K562 (cell line): ENCODE data around the gene PARD3. TPM values are rescaled to one million over a fixed set of nuclear protein-coding genes. Genes with fewer than 3 reads are reported as not detected.

Experiments
- ATAC-seq: fragments of 200-7000 bp; cut with Tn5 transposase; 3 replicates; pipeline ENCODE4 v1.9.1; 2020; ENCODE audit warnings: moderate library complexity
- BruUV-seq: library from RNA; stranded (reverse); fragments of 400-500 nt; replicated peaks from 2 replicates; lab custom pipeline; 2021; lab: Mats Ljungman, UMichigan
- CTCF ChIA-PET: fragments of 300-600 bp; formaldehyde crosslinking; extraction: SDS; loops from one replicate; lab custom pipeline; 2021; ENCODE audit warnings: low intra/inter-chr PET ratio; lab: Yijun Ruan, JAX
- POLR2A ChIA-PET: fragments of 300-600, 350-650 bp; sonication (Branson Sonifier 250); formaldehyde crosslinking; extraction: SDS; loops from one replicate; lab custom pipeline; 2021; ENCODE audit warnings: antibody characterized with exemption, inconsistent platforms; lab: Yijun Ruan, JAX
- DNase-seq, 4 experiments: peaks; one replicate each; pipeline versions ENCODE4 v3.0.0 to v3.0.0-alpha.2; 2011 to 2018; ENCODE audit warnings: low spot score in 3 of 4, mixed read lengths in 3 of 4; ENCODE audit errors: extremely low read depth in 1 of 4
- FAIRE-seq: peaks from 2 replicates; lab custom pipeline; 2011; peaks lifted over from hg19 to GRCh38; lab: Jason Lieb, UNC
- H2AFZ ChIP-seq: 2 replicates; pipeline ENCODE4 v1.6.0; 2011; ENCODE audit warnings: low read depth, low read length, control low read depth, inconsistent platforms
- H3K27ac ChIP-seq: fragments of 200-600 bp; 3 replicates; pipeline ENCODE4 v1.8.0; 2011; ENCODE audit warnings: low read depth, mild to moderate bottlenecking, control low read depth, inconsistent platforms, low read length, moderate library complexity, mixed read lengths; ENCODE audit errors: extremely low read depth
- H3K27me3 ChIP-seq, 2 experiments: fragments of 300-600 bp in 1 of 2; 2 replicates in 1 of 2; 3 replicates in 1 of 2; pipeline versions ENCODE4 v1.6.0 to v1.8.0; 2011; ENCODE audit warnings: inconsistent platforms in 2 of 2, low read length in 2 of 2, mild to moderate bottlenecking in 1 of 2, mixed read lengths in 1 of 2, moderate library complexity in 1 of 2; ENCODE audit not compliant: control insufficient read depth in 2 of 2, insufficient read depth in 2 of 2
- H3K36me3 ChIP-seq: fragments of 300-600 bp; 3 replicates; pipeline ENCODE4 v1.8.0; 2011; ENCODE audit warnings: mild to moderate bottlenecking, low read length, inconsistent platforms; ENCODE audit not compliant: control insufficient read depth, insufficient read depth
- H3K4me1 ChIP-seq, 2 experiments: fragments of 200-600 bp in 1 of 2; replicated peaks in 1 of 2; 2 replicates in 1 of 2; 3 replicates in 1 of 2; pipeline versions ENCODE4 v1.5.1 to v1.8.0; 2011; ENCODE audit warnings: inconsistent platforms in 2 of 2, low read length in 2 of 2, mild to moderate bottlenecking in 1 of 2, mixed read lengths in 1 of 2, moderate library complexity in 1 of 2; ENCODE audit not compliant: control insufficient read depth in 2 of 2, insufficient read depth in 2 of 2
- H3K4me2 ChIP-seq: 2 replicates; pipeline ENCODE4 v1.6.1; 2011; ENCODE audit warnings: low read length, control low read depth, inconsistent platforms, mixed read lengths; ENCODE audit not compliant: insufficient read depth
- H3K4me3 ChIP-seq: fragments of 200-600 bp; sonication (generic), shearing (Covaris generic); 2 replicates; pipeline ENCODE4 v1.5.1; 2016; ENCODE audit warnings: control low read depth, inconsistent platforms
- H3K79me2 ChIP-seq: fragments of 200-600 bp; 3 replicates; pipeline ENCODE4 v1.8.0; 2011; ENCODE audit warnings: low read length, inconsistent platforms; ENCODE audit not compliant: control insufficient read depth, insufficient read depth
- H3K9ac ChIP-seq, 2 experiments: 2 replicates each; pipeline versions ENCODE4 v1.6.0 to v1.6.1; 2011; ENCODE audit warnings: low read depth in 2 of 2, low read length in 2 of 2, control low read depth in 1 of 2, inconsistent platforms in 1 of 2, mild to moderate bottlenecking in 1 of 2, mixed read lengths in 1 of 2; ENCODE audit not compliant: insufficient read depth in 1 of 2
- H3K9me1 ChIP-seq: one replicate; pipeline ENCODE4 v1.6.0; 2011; ENCODE audit warnings: inconsistent platforms, mild to moderate bottlenecking, low read length, moderate library complexity; ENCODE audit not compliant: control insufficient read depth, insufficient read depth
- H3K9me3 ChIP-seq: replicated peaks from 2 replicates; pipeline ENCODE4 v1.5.1; 2011; ENCODE audit warnings: low read depth, low read length, inconsistent platforms; ENCODE audit not compliant: control insufficient read depth, insufficient read depth
- H4K20me1 ChIP-seq: replicated peaks from 2 replicates; pipeline ENCODE4 v1.6.1; 2011; ENCODE audit warnings: low read length, inconsistent platforms, mixed read lengths; ENCODE audit not compliant: control insufficient read depth, insufficient read depth
- ARID3B ChIP-seq: fragments of 250-450 bp; sonication (Bioruptor Pico); IDR thresholded peaks from 2 replicates; pipeline ENCODE4 v1.4.0; 2020; ENCODE audit warnings: borderline replicate concordance
- ATF3 ChIP-seq, 2 experiments: fragments of 450-650 bp in 1 of 2; sonication (generic) in 1 of 2; formaldehyde crosslinking in 1 of 2; IDR thresholded peaks in 1 of 2; conservative IDR thresholded peaks in 1 of 2; 2 replicates each; pipeline versions ENCODE4 v1.6.1 to v1.8.1; 2016 to 2023; ENCODE audit warnings: mild to moderate bottlenecking in 2 of 2, moderate library complexity in 2 of 2, inconsistent platforms in 1 of 2, missing genetic modification reagents in 1 of 2
- CEBPG ChIP-seq, 3 experiments: fragments of 200-800 bp in 1 of 3; sonication (Bioruptor generic) in 1 of 3; sonication (generic) in 1 of 3; formaldehyde crosslinking in 1 of 3; IDR thresholded peaks in 2 of 3; conservative IDR thresholded peaks in 1 of 3; 2 replicates each; pipeline versions ENCODE4 v1.6.1 to v1.8.0; 2016 to 2022; ENCODE audit warnings: missing compliant biosample characterization in 2 of 3, missing genetic modification characterization in 2 of 3, mild to moderate bottlenecking in 1 of 3, missing genetic modification reagents in 1 of 3
- CGGBP1 ChIP-seq: fragments of 250-450 bp; sonication (Bioruptor Pico); IDR thresholded peaks from 2 replicates; pipeline ENCODE4 v1.9.0; 2021; ENCODE audit warnings: mild to moderate bottlenecking
- DLX4 ChIP-seq: fragments of 250-450 bp; sonication (Bioruptor Pico); IDR thresholded peaks from 2 replicates; pipeline ENCODE4 v1.6.1; 2021; ENCODE audit warnings: mild to moderate bottlenecking
- FOSL1 ChIP-seq: fragments of 200-800 bp; sonication (Bioruptor generic); conservative IDR thresholded peaks from 2 replicates; pipeline ENCODE4 v1.6.1; 2016; ENCODE audit warnings: missing genetic modification characterization, missing compliant biosample characterization
- RBM14 ChIP-seq: fragments of 200-400 bp; formaldehyde crosslinking; IDR thresholded peaks from 2 replicates; pipeline ENCODE4 v1.6.1; 2018; ENCODE audit warnings: low read depth, mild to moderate bottlenecking, low read length, moderate library complexity, borderline replicate concordance; ENCODE audit not compliant: insufficient read depth
- RFX5 ChIP-seq: IDR thresholded peaks from 2 replicates; pipeline ENCODE4 v1.6.1; 2011; ENCODE audit warnings: low read depth, mild to moderate bottlenecking, improper control_type of control experiment, low read length
- SPI1 ChIP-seq: IDR thresholded peaks from 2 replicates; pipeline ENCODE4 v1.6.1; 2011; ENCODE audit warnings: low read depth, low read length, control low read depth, borderline replicate concordance
- THAP7 ChIP-seq: fragments of 250-450 bp; sonication (Bioruptor Pico); IDR thresholded peaks from 2 replicates; pipeline ENCODE4 v1.5.0; 2021
- ZNF764 ChIP-seq: fragments of 250-450 bp; sonication (Bioruptor Pico); IDR thresholded peaks from 2 replicates; pipeline ENCODE4 v1.4.0; 2020; ENCODE audit warnings: low read depth, mild to moderate bottlenecking, moderate library complexity
- WGBS: fragments of 100-300 bp; shearing (Covaris generic); methylation state at CpG from one replicate; pipeline ENCODE4 v1.1.6; 2016; ENCODE audit warnings: low coverage, mixed read lengths; ENCODE audit not compliant: insufficient coverage; ENCODE audit errors: missing lambda C conversion rate; 5-methylcytosine and 5-hydroxymethylcytosine counted together
- in situ Hi-C: fragments of 300-500 bp; cut with MboI; formaldehyde crosslinking; loops from 4 replicates; pipeline ENCODE4 v1.15.0; 2018; ENCODE audit warnings: inconsistent platforms, mixed read lengths
- intact Hi-C: fragments of 100-400 bp; cut with micrococcal nuclease; formaldehyde crosslinking; loops from 2 replicates; pipeline ENCODE4 v1.14.2; 2022
- polyA plus RNA-seq, 8 experiments: library from polyadenylated mRNA; depleted of rRNA in 4 of 8; stranded (reverse) in 5 of 8; unstranded in 3 of 8; fragments of >200 nt; fragmentation: Nextera tagmentation in 2 of 8; fragmentation: Illumina TruSeq in 1 of 8; extraction: Ambion mirVana in 2 of 8; extraction: Trizol in 1 of 8; gene quantifications; 2 replicates each; pipeline versions ENCODE4 v1.2.1 to v1.2.3, GENCODE V29; 2011 to 2014; ENCODE audit warnings: inconsistent platforms in 1 of 8, missing spikeins in 1 of 8
- total RNA-seq, 7 experiments: library from RNA; depleted of rRNA in 6 of 7; stranded (reverse); fragments of >200 nt in 6 of 7; fragmentation: Illumina TruSeq in 2 of 7; extraction: Trizol in 2 of 7; gene quantifications; 2 replicates each; pipeline versions ENCODE4 v1.2.1 to v1.2.3, GENCODE V29; 2011 to 2021; ENCODE audit warnings: low replicate concordance in 1 of 7

PARD3 gene
- total and polyA plus RNA-seq, 9 of the 15 experiments (the other 6 are each of a cell fraction or from before 2014, with no cell fraction given): 2.7 to 11.7 (median 7.7) TPM

- H3K27me3 ChIP-seq: no peaks in the 10 kb centered on the region
- ChIA-PET CTCF (no interaction called here), POLR2A (no interaction called here)
- WGBS: 31% methylated on average over 2 of the region's 2 CpGs
- FAIRE-seq (no peak), DNase-seq (no peak), ATAC-seq (no peak)
- in situ Hi-C loops: no loop called here
- H3K79me2 ChIP-seq: no peaks in the 10 kb centered on the region
- H3K9me3 ChIP-seq: no peaks in the 10 kb centered on the region
- no peak overlapping the region for H2AFZ ChIP-seq
- H3K4me1 ChIP-seq: no peaks in the 10 kb centered on the region
- no peaks in the 10 kb centered on the region for H4K20me1 ChIP-seq
- no peak overlapping the region for H3K4me2 ChIP-seq
- no TSS peak for BruUV-seq
- H3K27ac ChIP-seq: no peak overlapping the region
- H3K9ac ChIP-seq: no peak overlapping the region
- H3K4me3 ChIP-seq: no peak overlapping the region
- no peaks in the 10 kb centered on the region for H3K36me3 ChIP-seq
- intact Hi-C loops: no loop called here
- H3K9me1 ChIP-seq: no peaks in the 10 kb centered on the region
- TF ChIP-seq RBM14: no peak
- TF ChIP-seq FOSL1 (tag): peak; percentile 63
- TF ChIP-seq CEBPG (CRISPR knock-in tag; IDR thresholded peaks at IDR 0.05): no peak
- peak in 1 of 2 experiments; percentile 60; a peak in 2 of 4 replicates for TF ChIP-seq CEBPG (tag; conservative IDR thresholded peaks at IDR 0.05 in 1 of 2, IDR thresholded peaks at IDR 0.05 in 1 of 2)
- no peak for TF ChIP-seq ARID3B
- TF ChIP-seq ATF3 (IDR thresholded peaks at IDR 0.05): peak; percentile 63; the same call in 1 of the 2 replicates
- no peak for TF ChIP-seq ATF3 (CRISPR knock-in tag; conservative IDR thresholded peaks at IDR 0.05)
- TF ChIP-seq THAP7: no peak
- no peak for TF ChIP-seq RFX5
- no peak for TF ChIP-seq CGGBP1 (CRISPR knock-in tag)
- no peak for TF ChIP-seq SPI1
- TF ChIP-seq ZNF764 (CRISPR knock-in tag): no peak
- TF ChIP-seq DLX4: no peak
These were observed 118.7 kb downstream of the PARD3 start for GRCh38 chr10:34696423-34696822.
